Spleen (tissue), 7 donors: ENCODE data around the gene SLC27A1.

Experiments
- CTCF ChIP-seq, 11 experiments: fragments of 200-600 bp in 7 of 11; fragments of 450-650 bp in 4 of 11; sonication (generic) in 4 of 11; IDR thresholded peaks in 8 of 11; conservative IDR thresholded peaks in 3 of 11; 1 replicate in 7 of 11; 2 replicates in 4 of 11; pipeline versions ENCODE4 v1.4.0 to v1.8.0; 2016 to 2021; ENCODE audit warnings: antibody characterized with exemption in 11 of 11, inconsistent platforms in 4 of 11, mild to moderate bottlenecking in 1 of 11
- POLR2A ChIP-seq, 3 donors: fragments of 450-650 bp; IDR thresholded peaks; one replicate each; pipeline ENCODE4 v1.5.1; 2017; ENCODE audit warnings: antibody characterized with exemption in 3 of 3, mild to moderate bottlenecking in 1 of 3
- POLR2AphosphoS5 ChIP-seq, 3 donors: sonication (generic); formaldehyde crosslinking; IDR thresholded peaks; one replicate each; pipeline ENCODE4 v1.5.1; 2017; ENCODE audit warnings: antibody characterized with exemption in 3 of 3
- donor health status: DM: no; HTN: no; CAD: no; lungs with moderate emphysema.
- donor health status: DM: no; HTN: no; CAD: no.
- donor health status: DM: no; HTN: no; CAD: no.

- no peak for TF ChIP-seq CTCF (IDR thresholded peaks at IDR 0.05 in 8 of 11, conservative IDR thresholded peaks at IDR 0.05 in 3 of 11)
- TF ChIP-seq POLR2A (IDR thresholded peaks at IDR 0.05), result no peak
- no peak for TF ChIP-seq POLR2AphosphoS5 (IDR thresholded peaks at IDR 0.05)
Measured at GRCh38 chr19:17536955-17537354, 66.6 kb downstream of the SLC27A1 start.
